ENCODE measurements around the gene RENBP. TPM values are rescaled to one million over a fixed set of nuclear protein-coding genes. Genes with fewer than 3 reads are reported as not detected.

The RENBP gene
- total RNA-seq, 2 experiments from 2014 or later = 12.1 to 12.8 TPM

DNA sequence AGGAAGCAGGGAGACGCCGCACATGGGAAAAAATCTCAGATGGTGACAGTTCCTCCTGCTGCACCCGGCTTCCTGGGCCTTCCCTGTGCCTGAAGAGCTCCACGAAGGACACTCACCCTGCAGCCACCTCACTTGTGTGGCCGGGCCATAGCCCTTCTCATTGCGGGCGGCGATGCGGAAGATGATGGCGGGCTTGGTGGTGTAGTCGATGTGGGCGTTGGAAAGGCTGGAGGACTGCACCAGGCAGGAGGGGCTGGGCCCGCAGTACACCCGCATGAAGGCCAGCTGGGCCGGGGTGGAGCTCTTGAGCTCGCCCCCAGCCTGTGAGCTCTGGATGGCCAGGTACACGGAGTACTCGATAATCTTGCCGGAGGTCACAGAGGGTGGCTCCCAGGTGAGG, 5.7 kb upstream of the RENBP start:
- Mint-ChIP-seq H3K27me3 (no peaks in the 10 kb centered on the region), H3K9me3 (no peaks in the 10 kb centered on the region), H3K4me3 (no peak overlapping the region), H3K36me3 (ENCODE audit: low read depth) (peaks cover 39% of the 10 kb centered on the region), H3K4me1 (peaks cover 19% of the 10 kb centered on the region), H3K27ac (no peak overlapping the region)
- ChIA-PET CTCF (interaction anchor here (9.4 kb wide), 1 partner anchor 24 kb away, joined by 148 read pairs; the partner anchor contains the start of gene ARHGAP4), POLR2A (interaction anchor here (1.1 to 8.7 kb wide), 4 partner anchors 11 to 24 kb away, joined by 3 to 140 read pairs (median 4); partner anchors contain the start of genes ARHGAP4 and HCFC1)
- no peak for DNase-seq

GRCh38 chrX:153948847-153949805, 4.7 kb upstream of the RENBP start:
- H3K9me3 Mint-ChIP-seq = no peaks in the 10 kb centered on the region
- POLR2A ChIA-PET = interaction anchor here (1.0 to 8.7 kb wide), 3 partner anchors 16 to 23 kb away, joined by 3 to 140 read pairs (median 4); partner anchors contain the start of genes ARHGAP4 and HCFC1
- CTCF ChIA-PET = interaction anchor here (1.3 to 9.4 kb wide), 3 partner anchors 12 to 23 kb away, joined by 4 to 148 read pairs (median 31); partner anchors contain the start of gene ARHGAP4
- no peaks in the 10 kb centered on the region for H3K27me3 Mint-ChIP-seq
- H3K4me3 Mint-ChIP-seq = no peak overlapping the region
- H3K4me1 Mint-ChIP-seq = peaks cover 20% of the 10 kb centered on the region
- H3K27ac Mint-ChIP-seq = peak overlapping the region; percentile 21
- no peak for DNase-seq
- H3K36me3 Mint-ChIP-seq (ENCODE audit: low read depth) = peaks cover 32% of the 10 kb centered on the region

- Mint-ChIP-seq H3K36me3 (ENCODE audit: low read depth) (peaks cover 26% of the 10 kb centered on the region), H3K4me3 (no peak overlapping the region), H3K27ac (peak overlapping the region; percentile 16), H3K4me1 (peaks cover 17% of the 10 kb centered on the region), H3K9me3 (no peaks in the 10 kb centered on the region), H3K27me3 (no peaks in the 10 kb centered on the region)
- ChIA-PET CTCF (interaction anchor here (1.0 to 9.4 kb wide), 6 partner anchors 11 to 182 kb away, joined by 3 to 148 read pairs (median 8); partner anchors contain the start of genes ARHGAP4 and NAA10), POLR2A (interaction anchor here (0.9 to 8.7 kb wide), 3 partner anchors 14 to 22 kb away, joined by 3 to 140 read pairs (median 3); partner anchors contain the start of gene ARHGAP4)
- DNase-seq = no peak
These were observed 3.6 kb upstream of the RENBP start for GRCh38 chrX:153948002-153948466.

DNA sequence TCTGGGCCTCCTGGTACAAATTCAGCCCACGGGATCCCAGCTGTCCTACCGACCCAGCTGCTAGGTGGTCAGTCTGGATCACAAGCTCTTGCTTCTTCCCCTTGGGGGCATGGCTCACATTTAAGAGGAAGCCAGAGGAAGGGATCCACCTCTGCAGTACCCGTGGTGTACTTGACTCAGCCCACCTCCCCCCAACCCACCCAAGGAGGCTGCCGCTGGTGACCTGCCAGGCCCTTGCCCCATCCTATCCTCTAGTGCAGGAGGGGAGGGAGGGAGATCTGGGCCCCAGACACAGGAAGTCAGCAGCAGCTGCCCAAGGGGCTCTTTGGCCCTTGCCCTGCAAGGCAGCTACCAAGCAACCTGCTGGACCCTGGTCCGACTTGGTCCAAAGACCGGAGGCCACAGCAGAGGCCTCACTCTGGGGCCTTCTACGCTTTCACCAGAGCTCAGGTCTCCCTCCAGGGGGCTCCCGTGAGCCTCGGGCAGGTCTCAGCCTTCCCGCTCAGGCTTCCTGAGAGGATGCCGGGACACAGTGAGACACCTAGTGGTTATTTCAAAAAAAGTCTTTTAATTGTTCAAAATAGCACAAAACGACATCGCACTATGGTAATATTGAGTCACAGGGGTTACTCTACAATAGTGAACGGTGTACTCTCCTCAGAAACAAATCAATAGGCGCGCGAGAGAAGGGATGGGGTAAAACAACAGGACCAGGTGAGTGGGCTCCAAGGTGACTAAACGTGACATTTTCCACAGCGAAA, 2.7 kb upstream of the RENBP start:
- Mint-ChIP-seq H3K4me3 (no peak overlapping the region), H3K27me3 (no peaks in the 10 kb centered on the region), H3K36me3 (ENCODE audit: low read depth) (peaks cover 23% of the 10 kb centered on the region), H3K9me3 (no peaks in the 10 kb centered on the region), H3K4me1 (peaks cover 17% of the 10 kb centered on the region), H3K27ac (peak overlapping the region; percentile 65)
- ChIA-PET CTCF (interaction anchor here (0.6 to 9.4 kb wide), 18 partner anchors 10 to 590 kb away, joined by 3 to 148 read pairs (median 4); partner anchors contain the start of genes ARHGAP4, IDH3G, IRAK1 and NAA10), POLR2A (interaction anchor here (0.9 to 8.7 kb wide), 6 partner anchors 15 to 451 kb away, joined by 3 to 140 read pairs (median 4); partner anchors contain the start of genes ARHGAP4, HCFC1 and RPL10)
- DNase-seq = peak; percentile 79

DNA sequence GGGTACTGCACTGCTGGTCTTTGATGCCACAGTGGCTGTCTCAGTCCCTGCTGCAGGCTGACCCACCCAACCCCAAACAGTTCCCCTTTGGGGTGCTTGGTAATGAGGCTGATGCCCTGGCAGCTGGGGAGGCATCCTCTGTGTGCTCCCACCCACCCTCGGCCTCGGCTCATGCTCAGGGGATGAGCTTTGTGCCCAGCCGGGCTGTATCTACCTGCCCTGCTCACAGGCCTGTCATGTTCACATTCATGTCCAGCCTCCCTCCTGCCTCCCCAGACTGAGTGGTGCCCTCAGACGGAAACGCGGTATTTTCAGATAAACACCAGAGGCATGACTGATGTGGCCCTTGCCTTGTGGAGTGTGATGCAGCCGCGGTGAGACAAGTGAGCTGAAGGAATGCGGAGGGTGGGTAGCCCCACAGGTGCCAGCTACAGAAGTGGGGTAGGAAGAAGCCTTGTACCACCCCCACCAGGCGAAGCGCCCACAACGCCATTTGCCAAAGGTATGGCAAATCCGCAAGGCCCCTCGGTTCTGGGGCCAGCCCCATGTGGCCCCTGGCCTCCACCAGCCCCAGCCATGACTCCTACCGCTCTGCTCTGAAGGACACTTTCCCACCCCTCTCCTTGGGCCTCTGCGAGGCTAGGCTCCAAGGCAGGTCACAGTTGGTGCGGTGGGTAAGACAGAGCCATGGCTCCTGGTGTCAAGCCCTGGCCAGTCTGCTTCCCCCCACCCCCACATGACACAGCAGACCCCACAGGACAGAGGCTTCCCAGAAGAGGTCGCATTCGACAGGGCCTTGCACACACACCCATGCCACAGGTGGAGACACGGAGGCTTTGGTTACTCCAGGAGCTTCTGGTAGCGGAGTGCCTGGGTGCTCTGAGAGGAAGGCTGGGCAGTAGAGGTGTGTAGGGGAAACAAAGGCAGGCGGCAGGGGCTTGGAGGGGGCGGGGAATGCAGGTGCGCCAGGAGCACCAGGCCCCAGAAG, 1.8 kb upstream of the RENBP start:
- ChIA-PET POLR2A (interaction anchor here (1.5 to 8.7 kb wide), 4 partner anchors 21 to 25 kb away, joined by 3 to 140 read pairs (median 5); partner anchors contain the start of genes ARHGAP4 and HCFC1), CTCF (interaction anchor here (0.8 to 9.4 kb wide), 11 partner anchors 9 to 183 kb away, joined by 3 to 148 read pairs (median 4); partner anchors contain the start of genes ARHGAP4 and IRAK1)
- Mint-ChIP-seq H3K9me3 (no peaks in the 10 kb centered on the region), H3K4me3 (no peak overlapping the region), H3K36me3 (ENCODE audit: low read depth) (peaks cover 20% of the 10 kb centered on the region), H3K27ac (no peak overlapping the region), H3K27me3 (no peaks in the 10 kb centered on the region), H3K4me1 (peaks cover 18% of the 10 kb centered on the region)
- no peak for DNase-seq

DNA sequence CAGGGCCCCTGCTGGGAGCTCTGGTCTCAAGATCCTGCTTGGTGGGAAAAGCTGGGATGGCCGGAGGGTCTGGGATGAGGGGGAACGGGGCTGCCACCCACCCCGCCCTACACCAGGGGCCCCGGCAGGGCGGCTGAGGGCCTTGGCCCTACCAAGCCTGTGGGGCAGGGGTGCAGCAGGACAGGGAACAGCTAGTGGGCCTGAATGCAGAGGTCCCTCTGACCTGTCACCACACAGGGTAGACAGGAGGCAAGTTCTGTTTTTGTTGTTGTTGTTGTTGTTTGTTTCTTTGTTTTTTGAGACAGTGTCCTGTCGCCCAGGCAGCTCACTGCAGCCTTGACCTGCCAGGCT, 332 bp upstream of the RENBP start:
- ChIA-PET CTCF (interaction anchor here (0.6 to 9.4 kb wide), 4 partner anchors 11 to 50 kb away, joined by 3 to 148 read pairs (median 17); partner anchors contain the start of gene ARHGAP4), POLR2A (interaction anchor here (0.9 to 8.7 kb wide), 4 partner anchors 9 to 25 kb away, joined by 3 to 140 read pairs (median 4); partner anchors contain the start of gene ARHGAP4)
- no peak overlapping the region for H3K27ac Mint-ChIP-seq
- no peaks in the 10 kb centered on the region for H3K27me3 Mint-ChIP-seq
- H3K9me3 Mint-ChIP-seq = no peaks in the 10 kb centered on the region
- DNase-seq = no peak
- H3K4me3 Mint-ChIP-seq = peak overlapping the region; percentile 75
- peaks cover 17% of the 10 kb centered on the region for H3K4me1 Mint-ChIP-seq
- H3K36me3 Mint-ChIP-seq (ENCODE audit: low read depth) = peaks cover 11% of the 10 kb centered on the region

- H3K4me1 Mint-ChIP-seq = peaks cover 9% of the 10 kb centered on the region
These were observed 2.8 kb downstream of the RENBP start for GRCh38 chrX:153941336-153942252.

DNA sequence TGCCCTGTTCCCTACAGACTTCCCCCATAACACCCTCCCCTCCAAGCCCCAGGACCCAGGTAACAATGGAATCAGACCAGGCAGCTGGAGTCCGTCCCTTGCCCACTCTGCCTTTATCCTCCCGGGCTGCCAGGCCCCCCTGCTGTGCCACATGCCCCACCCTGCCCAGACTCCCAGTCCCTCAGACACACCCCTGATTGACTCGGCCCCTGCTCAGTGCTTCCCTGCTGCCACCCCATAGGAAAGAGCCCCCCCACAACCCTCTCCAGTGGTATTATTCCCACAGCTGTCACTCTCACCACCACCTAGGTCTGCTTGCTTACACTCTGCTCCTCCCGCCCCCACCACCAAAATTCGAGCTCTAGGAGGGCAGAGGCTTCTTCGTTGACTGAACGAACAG, 4.9 kb downstream of the RENBP start:
- Mint-ChIP-seq H3K4me1 (peaks cover 12% of the 10 kb centered on the region), H3K36me3 (ENCODE audit: low read depth) (no peaks in the 10 kb centered on the region), H3K27ac (no peak overlapping the region), H3K9me3 (no peaks in the 10 kb centered on the region), H3K4me3 (no peak overlapping the region), H3K27me3 (no peaks in the 10 kb centered on the region)
- POLR2A ChIA-PET = interaction anchor here (1.1 to 3.1 kb wide), 3 partner anchors 12 to 28 kb away, joined by 3 to 24 read pairs (median 3); partner anchors contain the start of gene ARHGAP4
- CTCF ChIA-PET = interaction anchor here (1.8 kb wide), 1 partner anchor 15 kb away, joined by 5 read pairs; no protein-coding TSS in a partner anchor
- DNase-seq = no peak

More at GRCh38 chrX:153941336-153942252, 2.8 kb downstream of the RENBP start:
- ChIA-PET CTCF (interaction anchor here (0.7 kb wide), 1 partner anchor 176 kb away, joined by 3 read pairs; no protein-coding TSS in a partner anchor), POLR2A (interaction anchor here (0.9 kb wide), 1 partner anchor 15 kb away, joined by 3 read pairs; no protein-coding TSS in a partner anchor)
- no peak for DNase-seq
- H3K9me3 Mint-ChIP-seq = no peaks in the 10 kb centered on the region
- no peaks in the 10 kb centered on the region for H3K27me3 Mint-ChIP-seq
- no peaks in the 10 kb centered on the region for H3K36me3 Mint-ChIP-seq (ENCODE audit: low read depth)
- peak overlapping the region; percentile 49 for H3K27ac Mint-ChIP-seq
- H3K4me3 Mint-ChIP-seq = peak overlapping the region; percentile 21

GRCh38 chrX:153938226-153938786, 6.1 kb downstream of the RENBP start:
- Mint-ChIP-seq H3K9me3 (no peaks in the 10 kb centered on the region), H3K4me1 (peaks cover 16% of the 10 kb centered on the region), H3K4me3 (no peak overlapping the region), H3K36me3 (ENCODE audit: low read depth) (peaks cover 3% of the 10 kb centered on the region), H3K27me3 (no peaks in the 10 kb centered on the region), H3K27ac (no peak overlapping the region)
- ChIA-PET POLR2A (interaction anchor here (3.1 kb wide), 1 partner anchor 11 kb away, joined by 24 read pairs; the partner anchor contains the start of gene ARHGAP4), CTCF (interaction anchor here (1.8 to 3.1 kb wide), 2 partner anchors 9 to 14 kb away, joined by 5 to 10 read pairs; no protein-coding TSS in a partner anchor)
- no peak for DNase-seq

- no peak overlapping the region for H3K4me3 Mint-ChIP-seq
- ChIA-PET POLR2A (interaction anchor here (0.6 to 1.2 kb wide), 2 partner anchors 9 to 208 kb away, joined by 3 to 4 read pairs; no protein-coding TSS in a partner anchor), CTCF (interaction anchor here (3.1 kb wide), 1 partner anchor 10 kb away, joined by 10 read pairs; no protein-coding TSS in a partner anchor)
- peaks cover 3% of the 10 kb centered on the region for H3K36me3 Mint-ChIP-seq (ENCODE audit: low read depth)
- peaks cover 18% of the 10 kb centered on the region for H3K4me1 Mint-ChIP-seq
- no peaks in the 10 kb centered on the region for H3K9me3 Mint-ChIP-seq
- no peak for DNase-seq
- H3K27ac Mint-ChIP-seq = no peak overlapping the region
- no peaks in the 10 kb centered on the region for H3K27me3 Mint-ChIP-seq
These were observed 7.4 kb downstream of the RENBP start for GRCh38 chrX:153937056-153937455.

All from activated CD4-positive, alpha-beta memory T cell treated with anti-CD3 and anti-CD28 coated beads, Interleukin-2, amount 10 ng/mL, durations not matched to agents 7 days and 5 days (primary cell).